H9 (cell line): ENCODE measurements around the gene DCAF17. TPM values are rescaled to one million over a fixed set of nuclear protein-coding genes. Genes with fewer than 3 reads are reported as not detected.

Experiments
- DNase-seq: peaks from one replicate; pipeline ENCODE4 v3.0.0-alpha.2; 2017
- H2AFZ ChIP-seq: one replicate; pipeline ENCODE4 v1.6.1; 2013; ENCODE audit warnings: mild to moderate bottlenecking, low read length, control low read depth, moderate library complexity
- H2AK5ac ChIP-seq: 2 replicates; pipeline ENCODE4 v1.6.1; 2013; ENCODE audit warnings: low read length, control low read depth, mixed read lengths; ENCODE audit not compliant: insufficient read length
- H2BK120ac ChIP-seq: one replicate; pipeline ENCODE4 v1.6.1; 2013; ENCODE audit warnings: low read depth, mild to moderate bottlenecking, low read length, control low read depth, inconsistent platforms; ENCODE audit not compliant: poor library complexity, severe bottlenecking
- H2BK12ac ChIP-seq: 2 replicates; pipeline ENCODE4 v1.6.1; 2013; ENCODE audit warnings: low read length, control low read depth, mixed read lengths, low read depth; ENCODE audit not compliant: insufficient read length
- H2BK15ac ChIP-seq: 2 replicates; pipeline ENCODE4 v1.6.1; 2013; ENCODE audit warnings: low read depth, low read length, control low read depth
- H2BK20ac ChIP-seq: one replicate; pipeline ENCODE4 v1.6.1; 2013; ENCODE audit warnings: low read depth, mild to moderate bottlenecking, low read length, control low read depth, inconsistent platforms; ENCODE audit not compliant: poor library complexity, severe bottlenecking
- H2BK5ac ChIP-seq: 2 replicates; pipeline ENCODE4 v1.6.1; 2013; ENCODE audit warnings: low read length, control low read depth, mixed read lengths; ENCODE audit not compliant: insufficient read length
- H3K14ac ChIP-seq: 2 replicates; pipeline ENCODE4 v1.6.1; 2013; ENCODE audit warnings: low read length, control low read depth; ENCODE audit not compliant: insufficient read depth
- H3K18ac ChIP-seq: 2 replicates; pipeline ENCODE4 v1.6.1; 2013; ENCODE audit warnings: low read depth, mild to moderate bottlenecking, mixed read lengths, low read length, control low read depth; ENCODE audit not compliant: insufficient read length
- H3K23ac ChIP-seq: 2 replicates; pipeline ENCODE4 v1.6.1; 2013; ENCODE audit warnings: low read length, control low read depth, mixed read lengths, low read depth; ENCODE audit not compliant: insufficient read length
- H3K23me2 ChIP-seq: 2 replicates; pipeline ENCODE4 v1.6.1; 2013; ENCODE audit warnings: low read depth, mild to moderate bottlenecking, mixed read lengths, low read length, control low read depth; ENCODE audit not compliant: insufficient read length, poor library complexity, severe bottlenecking
- H3K27ac ChIP-seq: 2 replicates; pipeline ENCODE4 v1.5.1; 2013; ENCODE audit warnings: low read length, control low read depth, mixed read lengths, low read depth; ENCODE audit not compliant: insufficient read length
- H3K27me3 ChIP-seq: 2 replicates; pipeline ENCODE4 v1.6.1; 2013; ENCODE audit warnings: low read length, control low read depth, inconsistent platforms; ENCODE audit not compliant: insufficient read depth
- H3K4ac ChIP-seq: 2 replicates; pipeline ENCODE4 v1.6.1; 2013; ENCODE audit warnings: low read depth, mild to moderate bottlenecking, control low read depth, inconsistent platforms, low read length, moderate library complexity
- H3K4me1 ChIP-seq: 2 replicates; pipeline ENCODE4 v1.6.1; 2013; ENCODE audit warnings: low read length, control low read depth, inconsistent platforms; ENCODE audit not compliant: insufficient read depth
- H3K4me2 ChIP-seq: 2 replicates; pipeline ENCODE4 v1.6.1; 2013; ENCODE audit warnings: low read length, control low read depth, mixed read lengths; ENCODE audit not compliant: insufficient read length, insufficient read depth
- H3K56ac ChIP-seq: 2 replicates; pipeline ENCODE4 v1.6.1; 2013; ENCODE audit warnings: low read depth, mild to moderate bottlenecking, mixed read lengths, low read length, control low read depth; ENCODE audit not compliant: insufficient read length
- H3K79me1 ChIP-seq: 2 replicates; pipeline ENCODE4 v1.6.1; 2013; ENCODE audit warnings: low read depth, mild to moderate bottlenecking, moderate library complexity, low read length, control low read depth, inconsistent platforms; ENCODE audit not compliant: insufficient read depth, poor library complexity, severe bottlenecking
- H3K79me2 ChIP-seq: 2 replicates; pipeline ENCODE4 v1.6.1; 2013; ENCODE audit warnings: low read length, control low read depth, inconsistent platforms; ENCODE audit not compliant: insufficient read depth
- H3K9ac ChIP-seq: 2 replicates; pipeline ENCODE4 v1.6.1; 2013; ENCODE audit warnings: low read length, control low read depth, mixed read lengths; ENCODE audit not compliant: insufficient read length; ENCODE audit errors: extremely low read depth
- H3K9me3 ChIP-seq: one replicate; pipeline ENCODE4 v1.6.1; 2013; ENCODE audit warnings: low read depth, low read length, inconsistent platforms; ENCODE audit not compliant: control insufficient read depth
- H3T11ph ChIP-seq: one replicate; pipeline ENCODE4 v1.6.1; 2013; ENCODE audit warnings: mild to moderate bottlenecking, low read length, control low read depth, inconsistent platforms
- H4K20me1 ChIP-seq: one replicate; pipeline ENCODE4 v1.6.1; 2013; ENCODE audit not compliant: control insufficient read depth, insufficient read length, insufficient read depth
- H4K5ac ChIP-seq: 2 replicates; pipeline ENCODE4 v1.6.1; 2013; ENCODE audit warnings: low read depth, mild to moderate bottlenecking, mixed read lengths, low read length, control low read depth; ENCODE audit not compliant: insufficient read length
- H4K8ac ChIP-seq: replicated peaks from 2 replicates; pipeline ENCODE4 v1.6.1; 2013; ENCODE audit warnings: low read length, control low read depth, mixed read lengths, low read depth; ENCODE audit not compliant: insufficient read length
- H4K91ac ChIP-seq: 2 replicates; pipeline ENCODE4 v1.6.1; 2013; ENCODE audit warnings: low read depth, mild to moderate bottlenecking, moderate library complexity, mixed read lengths, low read length, control low read depth; ENCODE audit not compliant: insufficient read length
- H3K27ac Mint-ChIP-seq, 3 experiments: 2 replicates in 2 of 3; 3 replicates in 1 of 3; pipeline ENCODE4 v1.8.0; 2020 to 2021; ENCODE audit warnings: mixed read lengths in 3 of 3, mild to moderate bottlenecking in 1 of 3, moderate library complexity in 1 of 3
- H3K27me3 Mint-ChIP-seq: 2 replicates; pipeline ENCODE4 v1.8.0; 2021; ENCODE audit warnings: low read depth, mild to moderate bottlenecking, moderate library complexity, mixed read lengths
- H3K36me3 Mint-ChIP-seq, 3 experiments: 2 replicates in 2 of 3; 3 replicates in 1 of 3; pipeline ENCODE4 v1.8.0; 2020 to 2021; ENCODE audit warnings: low read depth in 3 of 3, mixed read lengths in 3 of 3; ENCODE audit not compliant: insufficient read depth in 1 of 3
- H3K4me1 Mint-ChIP-seq, 2 experiments: 2 replicates each; pipeline ENCODE4 v1.8.0; 2020; ENCODE audit warnings: mixed read lengths in 2 of 2
- H3K4me3 Mint-ChIP-seq, 2 experiments: 2 replicates in 1 of 2; 3 replicates in 1 of 2; pipeline ENCODE4 v1.8.0; 2020 to 2021; ENCODE audit warnings: mild to moderate bottlenecking in 2 of 2, mixed read lengths in 2 of 2, moderate library complexity in 1 of 2
- H3K9me3 Mint-ChIP-seq, 2 experiments: 2 replicates in 1 of 2; 3 replicates in 1 of 2; pipeline ENCODE4 v1.8.0; 2020; ENCODE audit warnings: mild to moderate bottlenecking in 2 of 2, mixed read lengths in 2 of 2, moderate library complexity in 1 of 2
- WGBS: extraction: QIAGEN DNeasy Blood & Tissue Kit; methylation state at CpG from one replicate; pipeline ENCODE4 v1.1.7; 2013; ENCODE audit warnings: missing lambda C conversion rate, low lambda C conversion rate, mixed read lengths; ENCODE audit not compliant: insufficient read length; ENCODE audit errors: extremely low coverage; 5-methylcytosine and 5-hydroxymethylcytosine counted together
- total RNA-seq: library from RNA; stranded (reverse); gene quantifications from 2 replicates; pipeline ENCODE4 v1.2.1, GENCODE V29; 2021
- TF ChIP-seq, protein P1 (sequence below): fragments of 200-600 bp; sonication (generic); conservative IDR thresholded peaks from 3 replicates; pipeline ENCODE4 v1.8.0; 2021; ENCODE audit warnings: antibody characterized with exemption, mild to moderate bottlenecking

The DCAF17 gene
- total RNA-seq, 1 experiment from 2014 or later = 28.1 TPM

DNA sequence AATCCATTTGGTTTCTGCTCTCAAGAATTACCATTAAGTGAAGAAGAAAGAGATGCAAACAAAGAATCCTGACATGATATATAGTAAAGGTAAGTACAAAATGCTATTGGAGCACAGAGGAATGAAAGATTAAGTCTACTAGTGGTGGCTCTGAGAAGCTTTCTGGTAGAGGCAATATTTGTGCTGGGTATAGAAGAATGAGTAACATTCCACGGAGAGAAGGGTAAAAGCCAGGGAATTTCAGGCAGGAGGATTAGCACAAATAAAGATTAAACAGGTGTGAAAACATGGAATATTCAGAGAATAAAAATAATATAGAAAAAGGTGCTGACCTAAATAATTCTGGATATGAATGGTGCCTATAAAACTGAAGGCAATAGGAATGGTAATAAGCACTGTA lies 32.1 kb upstream of the DCAF17 start:
- Histone ChIP-seq H3K4ac (no peak overlapping the region), H2BK12ac (no peak overlapping the region), H4K8ac (no peak overlapping the region), H2BK5ac (no peak overlapping the region), H2BK15ac (no peak overlapping the region), H3K4me1 (peaks cover 3% of the 10 kb centered on the region), H3K9me3 (no peaks in the 10 kb centered on the region), H3K56ac (no peak overlapping the region), H3K18ac (no peak overlapping the region), H3T11ph (no peak overlapping the region), H3K14ac (no peak overlapping the region), H3K9ac (no peak overlapping the region), H4K20me1 (no peaks in the 10 kb centered on the region), H3K27ac (no peak overlapping the region), H4K91ac (no peak overlapping the region), H2BK20ac (no peak overlapping the region), H2BK120ac (no peak overlapping the region), H4K5ac (no peak overlapping the region), H3K27me3 (no peaks in the 10 kb centered on the region), H3K23ac (no peak overlapping the region), H3K23me2 (no peaks in the 10 kb centered on the region), H3K4me2 (no peak overlapping the region), H2AK5ac (no peak overlapping the region), H3K79me1 (peaks cover 3% of the 10 kb centered on the region), H2AFZ (no peak overlapping the region), H3K79me2 (peaks cover 6% of the 10 kb centered on the region; the same call in 1 of the 2 replicates)
- Mint-ChIP-seq H3K4me3 (no peak overlapping the region), H3K27ac (no peak overlapping the region), H3K9me3 (peaks cover 7 to 12% of the 10 kb centered on the region in 2 experiments), H3K4me1 (peaks cover 22 to 34% of the 10 kb centered on the region in 2 experiments), H3K36me3 (peaks cover 26 to 34% (median 29%) of the 10 kb centered on the region in 3 experiments), H3K27me3 (no peaks in the 10 kb centered on the region)
- TF ChIP-seq, protein P1, sequence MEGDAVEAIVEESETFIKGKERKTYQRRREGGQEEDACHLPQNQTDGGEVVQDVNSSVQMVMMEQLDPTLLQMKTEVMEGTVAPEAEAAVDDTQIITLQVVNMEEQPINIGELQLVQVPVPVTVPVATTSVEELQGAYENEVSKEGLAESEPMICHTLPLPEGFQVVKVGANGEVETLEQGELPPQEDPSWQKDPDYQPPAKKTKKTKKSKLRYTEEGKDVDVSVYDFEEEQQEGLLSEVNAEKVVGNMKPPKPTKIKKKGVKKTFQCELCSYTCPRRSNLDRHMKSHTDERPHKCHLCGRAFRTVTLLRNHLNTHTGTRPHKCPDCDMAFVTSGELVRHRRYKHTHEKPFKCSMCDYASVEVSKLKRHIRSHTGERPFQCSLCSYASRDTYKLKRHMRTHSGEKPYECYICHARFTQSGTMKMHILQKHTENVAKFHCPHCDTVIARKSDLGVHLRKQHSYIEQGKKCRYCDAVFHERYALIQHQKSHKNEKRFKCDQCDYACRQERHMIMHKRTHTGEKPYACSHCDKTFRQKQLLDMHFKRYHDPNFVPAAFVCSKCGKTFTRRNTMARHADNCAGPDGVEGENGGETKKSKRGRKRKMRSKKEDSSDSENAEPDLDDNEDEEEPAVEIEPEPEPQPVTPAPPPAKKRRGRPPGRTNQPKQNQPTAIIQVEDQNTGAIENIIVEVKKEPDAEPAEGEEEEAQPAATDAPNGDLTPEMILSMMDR = no peak
- DNase-seq = no peak
- no CpG with 5 or more reads among the region's 1 CpG for WGBS
